Ovary (tissue), 9 donors: ENCODE measurements around the gene SH2D7. TPM values are rescaled to one million over a fixed set of nuclear protein-coding genes. Genes with fewer than 3 reads are reported as not detected.

Source experiments
- DNase-seq, 5 donors: peaks; one replicate each; pipeline ENCODE4 v3.0.0-alpha.2; 2019 to 2020
- H3K27ac ChIP-seq, 2 donors: fragments of 200-600 bp; one replicate each; pipeline versions ENCODE4 v1.5.1 to v1.8.0; 2019 to 2022
- H3K27me3 ChIP-seq: fragments of 200-600 bp; one replicate; pipeline ENCODE4 v1.8.0; 2022
- H3K36me3 ChIP-seq: fragments of 200-600 bp; sonication (generic); one replicate; pipeline ENCODE4 v1.5.1; 2019
- H3K4me1 ChIP-seq: one replicate; pipeline ENCODE4 v1.8.1; 2013; ENCODE audit warnings: mild to moderate bottlenecking, moderate library complexity; ENCODE audit not compliant: insufficient read depth
- H3K4me3 ChIP-seq: fragments of 200-600 bp; sonication (generic); one replicate; pipeline ENCODE4 v1.5.1; 2017
- H3K9me3 ChIP-seq, 2 donors: fragments of 200-600 bp in 1 of 2; sonication (generic) in 1 of 2; one replicate each; pipeline versions ENCODE4 v1.5.1 to v1.8.1; 2013 to 2019; ENCODE audit warnings: mild to moderate bottlenecking in 1 of 2, moderate library complexity in 1 of 2
- EP300 ChIP-seq: sonication (generic); formaldehyde crosslinking; IDR thresholded peaks from one replicate; pipeline ENCODE4 v1.6.1; 2017; ENCODE audit warnings: antibody characterized with exemption
- POLR2A ChIP-seq: fragments of 450-650 bp; IDR thresholded peaks from one replicate; pipeline ENCODE4 v1.6.1; 2017; ENCODE audit warnings: antibody characterized with exemption, mild to moderate bottlenecking, moderate library complexity
- WGBS, 3 donors: extraction: QIAGEN DNeasy Blood & Tissue Kit in 1 of 3; methylation state at CpG; one replicate each; pipeline versions ENCODE4 v1.1.5 to v1.1.7; 2013 to 2017; 5-methylcytosine and 5-hydroxymethylcytosine counted together
- intact Hi-C, 4 donors: fragments of 100-400 bp; cut with DNase I; formaldehyde crosslinking; loops; one replicate each; pipeline versions ENCODE4 v1.11.0 to v1.15.1; 2022 to 2023
- polyA plus RNA-seq, 2 donors: library from polyadenylated mRNA; stranded (reverse); fragments of 200-250 nt in 1 of 2; fragments of 350-450 nt in 1 of 2; fragmentation: Illumina TruSeq in 1 of 2; extraction: RNeasy Lipid Tissue Mini Kit (QIAGEN cat#74804) in 1 of 2; gene quantifications; one replicate each; pipeline ENCODE4 v1.2.3, GENCODE V29; 2013 to 2014
- total RNA-seq, 7 donors: library from RNA; depleted of rRNA in 2 of 7; stranded (reverse); fragments of >200 nt in 2 of 7; fragmentation: NEBNext Ultra II Directional in 3 of 7; extraction: Animal tissue kit (Norgen Biotek cat#: 25700) in 3 of 7; gene quantifications; one replicate each; pipeline versions ENCODE4 v1.1.0 to v1.2.4, GENCODE V29; 2016 to 2023
- TF ChIP-seq, protein P1 (sequence below), 3 donors: fragments of 450-650 bp in 2 of 3; fragments of 200-600 bp in 1 of 3; IDR thresholded peaks; one replicate each; pipeline versions ENCODE4 v1.5.1 to v1.8.0; 2016 to 2022; ENCODE audit warnings: antibody characterized with exemption in 3 of 3, mild to moderate bottlenecking in 1 of 3
- donor health status: DM: no; HTN: no; CAD: no; lungs with moderate emphysema.
- donor health status: DM: no; HTN: no; CAD: no.
- donor health status: Bipolar disorder and iron deficiency.
- donor health status: DM: yes; HTN: yes; CAD: no.
- donor health status: DM: no; HTN: no; CAD: no.
- donor health status: DM: yes; HTN: yes; CAD: no.

The SH2D7 gene
- total and polyA plus RNA-seq, 9 donors = not detected

DNA sequence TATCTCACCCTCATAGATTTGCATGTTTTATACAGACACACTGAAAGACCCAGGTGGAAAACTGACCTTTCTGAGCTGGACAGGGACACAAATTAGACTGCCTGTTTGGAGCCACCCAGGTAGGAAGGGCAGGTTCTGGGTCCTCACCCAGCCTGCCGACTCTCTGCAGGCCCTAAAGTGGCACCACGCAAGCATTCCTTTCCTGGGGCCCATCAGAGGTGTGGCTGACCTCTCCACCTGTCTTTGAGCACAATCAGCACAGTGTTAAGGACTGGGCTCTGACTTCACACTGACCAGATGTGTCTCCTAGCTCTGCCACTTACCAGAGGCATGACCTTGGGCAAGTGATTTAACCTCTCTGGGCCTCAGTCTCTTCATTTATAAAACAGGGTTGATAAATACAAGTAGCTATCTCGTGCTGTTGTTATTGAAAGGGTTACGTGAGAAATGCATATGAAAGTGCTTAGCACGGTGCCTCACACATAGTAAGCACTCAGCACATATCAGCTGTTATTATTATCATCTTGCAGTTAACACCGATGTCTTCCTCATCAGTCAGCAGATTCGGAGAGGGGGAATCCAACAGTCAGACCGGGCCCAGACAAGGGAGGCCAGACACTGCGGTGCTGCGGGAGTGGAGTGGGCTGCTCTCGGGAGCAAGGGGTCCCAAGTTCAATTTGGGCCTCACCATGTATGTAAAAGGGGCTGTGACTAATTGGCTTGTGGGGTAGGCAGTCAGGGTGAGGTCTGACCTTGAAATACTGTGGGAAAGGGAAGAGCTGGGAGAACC lies 12.9 kb upstream of the SH2D7 start:
- TF ChIP-seq POLR2A = no peak
- H3K36me3 ChIP-seq = no peaks in the 10 kb centered on the region
- H3K4me3 ChIP-seq = no peak overlapping the region
- H3K27ac ChIP-seq = peak overlapping the region in 1 of 2 donors; percentile 20
- 74 to 90% (median 79%) methylated on average over 10 to 11 of the region's 11 CpGs for WGBS, 3 donors
- peaks cover 3% of the 10 kb centered on the region for H3K4me1 ChIP-seq
- no peaks in the 10 kb centered on the region for H3K27me3 ChIP-seq
- intact Hi-C loops = loop anchor here in 3 of 4 donors (5.0 to 10.0 kb wide), 3 partner anchors 67 to 75 kb away; no protein-coding TSS in a partner anchor
- no peaks in the 10 kb centered on the region for H3K9me3 ChIP-seq
- DNase-seq = peak in 1 of 5 donors; percentile 23

DNA sequence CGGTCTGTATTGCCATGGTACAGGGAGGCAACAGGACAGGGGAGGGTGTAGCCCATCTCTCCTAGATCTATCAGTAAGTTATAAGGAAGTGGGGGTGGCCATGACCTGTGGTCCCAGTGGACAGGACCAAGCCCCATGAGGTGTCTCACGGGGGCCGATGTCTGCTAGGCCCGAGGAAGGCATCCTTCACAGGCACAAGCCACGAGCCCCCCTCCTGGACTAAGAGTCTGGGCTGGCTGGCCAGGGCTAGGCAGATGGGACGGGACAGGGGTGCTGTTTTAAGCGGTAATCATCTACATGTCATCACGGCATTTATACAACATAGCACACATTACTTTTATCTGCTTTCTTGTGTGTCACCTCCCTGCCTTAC lies 12.3 kb upstream of the SH2D7 start:
- WGBS, 3 donors = 79 to 83% (median 80%) methylated on average over 8 of the region's 8 CpGs
- H3K4me3 ChIP-seq = no peak overlapping the region
- H3K36me3 ChIP-seq = no peaks in the 10 kb centered on the region
- H3K9me3 ChIP-seq = no peaks in the 10 kb centered on the region
- H3K27ac ChIP-seq = peak overlapping the region in 1 of 2 donors; percentile 20
- peak in 1 of 5 donors; percentile 36 for DNase-seq
- intact Hi-C loops = no loop called here
- TF ChIP-seq, protein P1, sequence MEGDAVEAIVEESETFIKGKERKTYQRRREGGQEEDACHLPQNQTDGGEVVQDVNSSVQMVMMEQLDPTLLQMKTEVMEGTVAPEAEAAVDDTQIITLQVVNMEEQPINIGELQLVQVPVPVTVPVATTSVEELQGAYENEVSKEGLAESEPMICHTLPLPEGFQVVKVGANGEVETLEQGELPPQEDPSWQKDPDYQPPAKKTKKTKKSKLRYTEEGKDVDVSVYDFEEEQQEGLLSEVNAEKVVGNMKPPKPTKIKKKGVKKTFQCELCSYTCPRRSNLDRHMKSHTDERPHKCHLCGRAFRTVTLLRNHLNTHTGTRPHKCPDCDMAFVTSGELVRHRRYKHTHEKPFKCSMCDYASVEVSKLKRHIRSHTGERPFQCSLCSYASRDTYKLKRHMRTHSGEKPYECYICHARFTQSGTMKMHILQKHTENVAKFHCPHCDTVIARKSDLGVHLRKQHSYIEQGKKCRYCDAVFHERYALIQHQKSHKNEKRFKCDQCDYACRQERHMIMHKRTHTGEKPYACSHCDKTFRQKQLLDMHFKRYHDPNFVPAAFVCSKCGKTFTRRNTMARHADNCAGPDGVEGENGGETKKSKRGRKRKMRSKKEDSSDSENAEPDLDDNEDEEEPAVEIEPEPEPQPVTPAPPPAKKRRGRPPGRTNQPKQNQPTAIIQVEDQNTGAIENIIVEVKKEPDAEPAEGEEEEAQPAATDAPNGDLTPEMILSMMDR (IDR thresholded peaks at IDR 0.05) = no peak
- no peak for TF ChIP-seq POLR2A
- TF ChIP-seq EP300 = no peak
- H3K27me3 ChIP-seq = no peaks in the 10 kb centered on the region
- H3K4me1 ChIP-seq = peaks cover 3% of the 10 kb centered on the region

GRCh38 chr15:78082106-78082742 lies 10.1 kb upstream of the SH2D7 start:
- Histone ChIP-seq H3K4me1 (no peaks in the 10 kb centered on the region), H3K27me3 (no peaks in the 10 kb centered on the region), H3K4me3 (no peak overlapping the region), H3K36me3 (no peaks in the 10 kb centered on the region), H3K27ac (no peak overlapping the region), H3K9me3 (no peaks in the 10 kb centered on the region)
- 62 to 78% (median 78%) methylated on average over 5 of the region's 5 CpGs for WGBS, 3 donors
- no peak for TF ChIP-seq POLR2A
- TF ChIP-seq, protein P1 (IDR thresholded peaks at IDR 0.05) = no peak
- no peak for TF ChIP-seq EP300
- DNase-seq = no peak
- intact Hi-C loops = no loop called here

DNA sequence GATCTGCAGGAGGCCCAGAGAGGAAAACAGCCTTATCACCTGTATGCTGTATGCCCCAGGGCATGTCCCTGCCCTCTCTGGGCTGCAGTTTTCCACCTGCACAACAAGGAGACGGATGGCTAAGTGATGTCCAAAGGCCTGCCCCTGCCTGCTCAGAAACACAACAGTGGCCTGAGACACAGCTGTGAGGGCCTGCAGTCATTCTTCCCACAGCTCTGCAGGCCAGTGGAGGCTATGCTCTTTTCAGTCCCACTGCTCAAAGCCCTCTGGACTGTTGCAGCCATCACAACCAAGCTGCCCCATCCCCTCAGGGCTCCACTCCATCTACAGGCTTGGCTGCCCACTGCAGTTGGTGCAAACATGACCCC lies 9.6 kb upstream of the SH2D7 start:
- no peaks in the 10 kb centered on the region for H3K4me1 ChIP-seq
- peak in 1 of 5 donors; percentile 23 for DNase-seq
- intact Hi-C loops = no loop called here
- no peak overlapping the region for H3K27ac ChIP-seq
- H3K9me3 ChIP-seq = no peaks in the 10 kb centered on the region
- no peaks in the 10 kb centered on the region for H3K36me3 ChIP-seq
- 92 to 100% (median 100%) methylated on average over 1 of the region's 1 CpG for WGBS, 3 donors
- TF ChIP-seq EP300 (no peak), POLR2A (no peak)
- TF ChIP-seq, protein P1 (IDR thresholded peaks at IDR 0.05) = no peak
- no peak overlapping the region for H3K4me3 ChIP-seq
- H3K27me3 ChIP-seq = no peaks in the 10 kb centered on the region

DNA sequence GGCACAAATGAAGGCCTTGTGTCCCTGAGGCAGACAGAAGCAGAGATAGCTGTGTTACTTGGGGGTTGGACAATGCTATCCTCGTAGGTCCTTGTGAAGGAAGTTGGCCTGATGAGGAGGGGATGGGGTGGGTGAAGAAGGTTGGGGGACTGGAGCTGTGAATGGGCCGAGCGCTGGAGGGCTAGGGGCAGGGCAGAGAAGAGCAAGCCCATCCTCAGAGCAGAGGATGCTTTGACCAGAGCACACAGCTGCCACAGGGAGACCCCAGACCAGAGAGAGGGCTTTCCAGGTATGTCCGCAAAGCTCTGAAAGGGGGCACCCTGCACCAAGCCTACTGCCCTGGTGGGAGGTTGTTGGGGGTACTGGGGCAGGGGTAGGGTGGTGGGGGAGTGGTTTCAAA lies 9.2 kb upstream of the SH2D7 start:
- Histone ChIP-seq H3K27ac (no peak overlapping the region), H3K36me3 (no peaks in the 10 kb centered on the region), H3K4me3 (no peak overlapping the region), H3K27me3 (no peaks in the 10 kb centered on the region), H3K9me3 (no peaks in the 10 kb centered on the region), H3K4me1 (no peaks in the 10 kb centered on the region)
- WGBS, 3 donors = 92 to 95% (median 93%) methylated on average over 4 of the region's 4 CpGs
- intact Hi-C loops = no loop called here
- DNase-seq = peak in 1 of 5 donors; percentile 17
- TF ChIP-seq, protein P1 (IDR thresholded peaks at IDR 0.05) = no peak
- TF ChIP-seq EP300 (no peak), POLR2A (no peak)
